Adrenal gland (tissue), 12 donors: ENCODE results near the gene NUP210. TPM values are rescaled to one million over a fixed set of nuclear protein-coding genes. Genes with fewer than 3 reads are reported as not detected.

Experiments
- DNase-seq, 7 donors: peaks; one replicate each; pipeline ENCODE4 v3.0.0-alpha.2; 2019 to 2020
- H3K27ac ChIP-seq, 5 donors: fragments of 200-600 bp; sonication (generic) in 4 of 5; 1 replicate in 3 of 5; 2 replicates in 2 of 5; pipeline versions ENCODE4 v1.5.1 to v1.8.0; 2016 to 2020; ENCODE audit warnings: mild to moderate bottlenecking in 1 of 5
- H3K27me3 ChIP-seq: fragments of 200-600 bp; 2 replicates; pipeline ENCODE4 v1.8.0; 2021
- H3K36me3 ChIP-seq, 2 donors: fragments of 200-600 bp; replicated peaks in 1 of 2; 1 replicate in 1 of 2; 2 replicates in 1 of 2; pipeline versions ENCODE4 v1.5.1 to v1.8.0; 2018 to 2022
- H3K4me1 ChIP-seq, 2 donors: fragments of 200-600 bp; replicated peaks in 1 of 2; 1 replicate in 1 of 2; 2 replicates in 1 of 2; pipeline versions ENCODE4 v1.5.1 to v1.8.0; 2018 to 2021
- H3K4me3 ChIP-seq, 4 donors: fragments of 200-600 bp; sonication (generic) in 3 of 4; one replicate each; pipeline ENCODE4 v1.5.1; 2016 to 2018
- H3K9me3 ChIP-seq, 3 donors: fragments of 200-600 bp; sonication (generic) in 1 of 3; replicated peaks in 1 of 3; 1 replicate in 2 of 3; 2 replicates in 1 of 3; pipeline versions ENCODE4 v1.5.1 to v1.8.0; 2016 to 2021
- CTCF ChIP-seq, 6 experiments: fragments of 450-650 bp in 4 of 6; fragments of 200-600 bp in 2 of 6; sonication (generic) in 1 of 6; IDR thresholded peaks; 1 replicate in 5 of 6; 2 replicates in 1 of 6; pipeline versions ENCODE4 v1.5.1 to v1.8.0; 2016 to 2021; ENCODE audit warnings: antibody characterized with exemption in 6 of 6, mild to moderate bottlenecking in 2 of 6, moderate library complexity in 1 of 6
- POLR2A ChIP-seq, 2 donors: fragments of 450-650 bp; IDR thresholded peaks; one replicate each; pipeline ENCODE4 v1.6.1; 2017; ENCODE audit warnings: antibody characterized with exemption in 2 of 2, mild to moderate bottlenecking in 2 of 2, moderate library complexity in 1 of 2
- WGBS, 4 donors: extraction: QIAGEN DNeasy Blood & Tissue Kit in 2 of 4; methylation state at CpG; one replicate each; pipeline versions ENCODE4 v1.1.5 to v1.1.7; 2013 to 2017; 5-methylcytosine and 5-hydroxymethylcytosine counted together
- intact Hi-C, 2 donors: fragments of 100-400 bp; cut with DNase I; formaldehyde crosslinking; loops; one replicate each; pipeline versions ENCODE4 v1.14.1 to v1.15.0; 2022 to 2023
- polyA plus RNA-seq, 3 donors: library from polyadenylated mRNA; stranded (reverse); fragments of 200-250 nt in 2 of 3; fragments of 350-450 nt in 1 of 3; fragmentation: Illumina TruSeq in 1 of 3; extraction: RNeasy Lipid Tissue Mini Kit (QIAGEN cat#74804) in 1 of 3; gene quantifications; one replicate each; pipeline ENCODE4 v1.2.3, GENCODE V29; 2013 to 2014
- total RNA-seq, 9 donors: library from RNA; depleted of rRNA in 4 of 9; stranded (reverse); fragments of >200 nt in 4 of 9; fragments of 120-200 nt in 1 of 9; fragmentation: NEBNext Ultra II Directional in 1 of 9; extraction: Animal tissue kit (Norgen Biotek cat#: 25700) in 1 of 9; gene quantifications; one replicate each; pipeline versions ENCODE4 v1.1.0 to v1.2.4, GENCODE V29; 2013 to 2023
- donor health status: healthy with polysubstance abuse.
- donor health status: Bipolar disorder and iron deficiency.
- donor health status: DM: yes; HTN: yes; CAD: no.
- donor health status: DM: no; HTN: no; CAD: no.
- donor health status: DM: no; HTN: no; CAD: no.
- donor health status: DM: yes; HTN: yes; CAD: no.

The NUP210 gene
- total and polyA plus RNA-seq, 12 donors: 3.0 to 15.8 (median 8.6) TPM

DNA sequence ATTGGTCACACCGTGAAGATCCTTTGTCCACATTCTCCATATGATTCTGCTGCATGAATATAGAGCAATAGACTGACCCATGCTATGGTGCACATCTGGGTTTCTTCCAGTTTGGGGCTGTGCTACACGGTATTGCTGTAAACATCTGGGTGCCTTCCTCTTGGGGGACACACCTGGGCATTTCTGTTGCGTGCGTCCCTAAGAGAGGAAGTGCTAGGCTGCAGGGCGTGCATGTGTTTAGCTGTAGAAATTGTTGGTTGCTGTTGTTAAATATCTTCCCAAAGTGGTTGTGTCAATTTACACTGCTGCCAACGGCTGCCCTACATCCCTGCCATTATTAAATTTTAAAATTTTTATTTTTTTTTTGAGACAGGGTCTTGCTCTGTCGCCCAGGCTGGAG lies 52.4 kb downstream of the NUP210 start:
- intact Hi-C loops: no loop called here
- no peak overlapping the region for H3K4me3 ChIP-seq
- no peak for DNase-seq
- WGBS, 4 donors: 79 to 99% (median 91%) methylated on average over 7 of the region's 7 CpGs
- H3K4me1 ChIP-seq: no peaks in the 10 kb centered on the region
- no peaks in the 10 kb centered on the region for H3K9me3 ChIP-seq
- H3K36me3 ChIP-seq: peaks cover 0 to 3% of the 10 kb centered on the region in 2 donors
- no peak overlapping the region for H3K27ac ChIP-seq
- H3K27me3 ChIP-seq: no peaks in the 10 kb centered on the region
- TF ChIP-seq POLR2A (IDR thresholded peaks at IDR 0.05) (no peak), CTCF (IDR thresholded peaks at IDR 0.05) (no peak)

DNA sequence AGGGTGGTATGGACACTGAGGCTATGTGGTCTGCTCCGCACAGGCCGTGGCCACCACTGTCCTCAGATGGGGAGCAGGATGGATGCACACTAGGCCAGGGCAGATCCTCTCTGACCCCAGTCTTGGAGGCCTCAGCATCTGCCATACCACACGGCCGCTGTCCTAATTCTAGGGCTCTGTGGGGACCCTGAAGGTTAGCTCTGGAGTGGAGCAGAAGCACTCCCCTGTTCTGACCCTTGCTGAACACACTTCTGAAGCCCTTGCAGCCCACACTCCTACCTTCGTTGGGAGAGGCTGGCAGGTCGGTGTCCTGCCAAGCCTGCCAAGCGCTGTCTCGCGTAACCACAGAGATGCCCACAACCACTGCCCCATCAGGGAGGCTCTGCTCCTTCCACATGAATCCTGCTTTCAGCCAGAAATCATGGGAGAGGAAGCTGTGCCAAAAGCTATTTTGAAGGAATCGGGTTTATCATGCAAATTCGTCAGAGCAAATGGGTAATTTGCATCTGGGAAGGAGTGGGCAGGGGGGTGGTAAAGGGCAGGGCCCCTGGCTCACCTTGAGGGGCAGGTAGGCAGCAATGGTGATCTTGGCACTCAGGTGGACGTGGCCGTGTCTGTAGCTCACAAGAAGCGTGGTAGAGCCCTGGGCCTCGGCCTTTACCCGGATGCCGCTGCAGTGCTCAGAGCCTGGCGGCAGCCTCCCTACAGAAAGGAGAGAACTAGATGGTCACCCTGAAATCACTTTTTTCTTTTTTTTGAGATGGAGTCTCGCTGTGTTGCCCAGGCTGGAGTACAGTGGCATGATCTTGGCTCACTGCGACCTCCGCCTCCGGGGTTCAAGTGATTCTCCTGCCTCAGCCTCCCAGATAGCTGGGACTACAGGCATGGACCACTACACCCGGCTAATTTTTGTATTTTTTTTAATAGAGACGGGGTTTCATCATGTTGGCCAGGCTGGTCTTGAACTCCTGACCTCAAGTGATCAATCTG lies 54.4 kb downstream of the NUP210 start:
- H3K9me3 ChIP-seq: no peaks in the 10 kb centered on the region
- no peak overlapping the region for H3K27ac ChIP-seq
- H3K36me3 ChIP-seq: no peaks in the 10 kb centered on the region
- WGBS, 4 donors: 93 to 97% (median 95%) methylated on average over 19 to 24 of the region's 24 CpGs
- H3K4me1 ChIP-seq: no peaks in the 10 kb centered on the region
- intact Hi-C loops: no loop called here
- TF ChIP-seq CTCF (IDR thresholded peaks at IDR 0.05): no peak
- no peak for TF ChIP-seq POLR2A (IDR thresholded peaks at IDR 0.05)
- H3K27me3 ChIP-seq: no peaks in the 10 kb centered on the region
- no peak for DNase-seq
- no peak overlapping the region for H3K4me3 ChIP-seq

- Histone ChIP-seq H3K9me3 (no peaks in the 10 kb centered on the region), H3K4me1 (no peaks in the 10 kb centered on the region), H3K36me3 (peaks cover 0 to 4% of the 10 kb centered on the region in 2 donors), H3K27ac (no peak overlapping the region), H3K4me3 (no peak overlapping the region), H3K27me3 (no peaks in the 10 kb centered on the region)
- intact Hi-C loops: no loop called here
- TF ChIP-seq POLR2A (IDR thresholded peaks at IDR 0.05) (no peak), CTCF (IDR thresholded peaks at IDR 0.05) (no peak)
- no peak for DNase-seq
- WGBS, 4 donors: 81 to 85% (median 83%) methylated on average over 12 of the region's 12 CpGs
These were observed 55.4 kb downstream of the NUP210 start for GRCh38 chr3:13364602-13365271.

GRCh38 chr3:13362551-13362950 lies 57.6 kb downstream of the NUP210 start:
- Histone ChIP-seq H3K4me3 (no peak overlapping the region), H3K36me3 (peaks cover 0 to 4% of the 10 kb centered on the region in 2 donors), H3K4me1 (no peaks in the 10 kb centered on the region), H3K9me3 (no peaks in the 10 kb centered on the region), H3K27me3 (no peaks in the 10 kb centered on the region), H3K27ac (no peak overlapping the region)
- 90 to 95% (median 94%) methylated on average over 8 of the region's 8 CpGs for WGBS, 4 donors
- intact Hi-C loops: no loop called here
- TF ChIP-seq CTCF (IDR thresholded peaks at IDR 0.05): no peak
- TF ChIP-seq POLR2A (IDR thresholded peaks at IDR 0.05): no peak
- DNase-seq: no peak
